22Rv1 (cell line): ENCODE measurements around the gene FAM180A.
"Not testable (repeated sequence)": the region's sequence is repeated elsewhere in the genome, so short reads cannot be mapped to it uniquely, and the experiment has no call there.

ENCODE experiments used
- H3K27ac ChIP-seq: fragments of 450-650 bp; 2 replicates; pipeline ENCODE4 v1.5.1; 2017
- ZFX ChIP-seq: fragments of 450-650 bp; IDR thresholded peaks from 2 replicates; pipeline ENCODE4 v1.6.1; 2017; ENCODE audit warnings: antibody characterized with exemption, borderline replicate concordance
- TF ChIP-seq, protein P1 (sequence below): fragments of 450-650 bp; IDR thresholded peaks from 2 replicates; pipeline ENCODE4 v1.5.1; 2017; ENCODE audit warnings: mild to moderate bottlenecking

FAM180A gene

DNA sequence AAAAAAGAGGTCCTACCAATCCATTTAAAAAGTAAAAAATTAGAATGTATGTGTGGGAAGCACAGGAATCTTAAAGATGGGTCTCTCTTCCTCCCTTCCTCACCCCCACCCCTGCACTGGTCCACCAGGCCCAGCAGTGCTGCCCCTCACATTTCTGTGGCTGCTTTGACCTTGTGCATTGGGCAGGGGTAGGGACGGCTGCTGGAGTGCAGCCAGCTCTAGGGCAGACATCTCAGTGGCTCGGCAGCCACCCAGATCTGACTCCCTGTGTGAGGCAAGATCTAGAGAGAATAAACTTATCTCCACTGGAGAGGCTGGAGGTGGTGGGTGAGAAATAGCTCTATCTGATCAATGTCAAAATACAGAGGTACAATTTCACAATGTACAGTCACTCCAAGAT lies 6.7 kb downstream of the FAM180A start:
- H3K27ac ChIP-seq = no peak overlapping the region
- TF ChIP-seq, protein P1, sequence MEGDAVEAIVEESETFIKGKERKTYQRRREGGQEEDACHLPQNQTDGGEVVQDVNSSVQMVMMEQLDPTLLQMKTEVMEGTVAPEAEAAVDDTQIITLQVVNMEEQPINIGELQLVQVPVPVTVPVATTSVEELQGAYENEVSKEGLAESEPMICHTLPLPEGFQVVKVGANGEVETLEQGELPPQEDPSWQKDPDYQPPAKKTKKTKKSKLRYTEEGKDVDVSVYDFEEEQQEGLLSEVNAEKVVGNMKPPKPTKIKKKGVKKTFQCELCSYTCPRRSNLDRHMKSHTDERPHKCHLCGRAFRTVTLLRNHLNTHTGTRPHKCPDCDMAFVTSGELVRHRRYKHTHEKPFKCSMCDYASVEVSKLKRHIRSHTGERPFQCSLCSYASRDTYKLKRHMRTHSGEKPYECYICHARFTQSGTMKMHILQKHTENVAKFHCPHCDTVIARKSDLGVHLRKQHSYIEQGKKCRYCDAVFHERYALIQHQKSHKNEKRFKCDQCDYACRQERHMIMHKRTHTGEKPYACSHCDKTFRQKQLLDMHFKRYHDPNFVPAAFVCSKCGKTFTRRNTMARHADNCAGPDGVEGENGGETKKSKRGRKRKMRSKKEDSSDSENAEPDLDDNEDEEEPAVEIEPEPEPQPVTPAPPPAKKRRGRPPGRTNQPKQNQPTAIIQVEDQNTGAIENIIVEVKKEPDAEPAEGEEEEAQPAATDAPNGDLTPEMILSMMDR = no peak
- no peak for TF ChIP-seq ZFX

DNA sequence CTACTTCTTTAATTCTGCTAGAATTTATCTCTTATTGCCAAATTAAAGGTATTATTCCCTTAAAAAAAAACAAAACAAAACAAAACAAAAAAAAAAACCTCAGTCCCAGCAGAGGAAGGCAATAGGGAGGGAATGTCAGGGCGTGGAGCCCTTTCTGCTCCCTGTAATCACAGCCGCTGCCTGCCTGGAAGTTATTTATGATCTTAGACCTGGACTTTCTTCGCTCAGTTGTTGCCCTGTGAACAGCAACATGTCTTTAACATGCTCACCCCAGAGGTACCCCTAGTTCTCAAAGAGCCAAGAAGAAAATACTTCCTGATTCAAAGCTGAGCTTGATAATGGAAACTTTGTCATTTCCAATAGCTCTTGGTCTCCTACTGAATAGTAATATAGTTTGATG lies 7.7 kb downstream of the FAM180A start:
- H3K27ac ChIP-seq = no peak overlapping the region
- no peak for TF ChIP-seq ZFX
- TF ChIP-seq, protein P1 = no peak

DNA sequence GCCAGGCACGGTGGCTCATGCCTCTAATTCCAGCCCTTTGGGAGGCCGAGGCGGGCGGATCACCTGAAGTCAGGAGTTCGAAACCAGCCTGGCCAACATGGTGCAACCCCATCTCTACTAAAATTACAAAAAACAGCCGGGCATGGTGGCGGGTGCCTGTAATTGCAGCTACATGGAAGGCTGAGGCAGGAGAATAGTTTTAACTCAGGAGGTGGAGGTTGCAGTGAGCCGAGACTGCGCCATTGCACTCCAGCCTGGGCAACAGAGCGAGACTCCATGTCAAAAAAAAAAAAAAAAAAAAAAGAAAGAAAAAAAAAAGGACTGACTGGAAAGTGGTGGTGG lies 11.3 kb downstream of the FAM180A start:
- not testable (repeated sequence) for H3K27ac ChIP-seq
- TF ChIP-seq, protein P1 = 0 out of 2 replicates have a peak, but pooled peaks have one; percentile 1

DNA sequence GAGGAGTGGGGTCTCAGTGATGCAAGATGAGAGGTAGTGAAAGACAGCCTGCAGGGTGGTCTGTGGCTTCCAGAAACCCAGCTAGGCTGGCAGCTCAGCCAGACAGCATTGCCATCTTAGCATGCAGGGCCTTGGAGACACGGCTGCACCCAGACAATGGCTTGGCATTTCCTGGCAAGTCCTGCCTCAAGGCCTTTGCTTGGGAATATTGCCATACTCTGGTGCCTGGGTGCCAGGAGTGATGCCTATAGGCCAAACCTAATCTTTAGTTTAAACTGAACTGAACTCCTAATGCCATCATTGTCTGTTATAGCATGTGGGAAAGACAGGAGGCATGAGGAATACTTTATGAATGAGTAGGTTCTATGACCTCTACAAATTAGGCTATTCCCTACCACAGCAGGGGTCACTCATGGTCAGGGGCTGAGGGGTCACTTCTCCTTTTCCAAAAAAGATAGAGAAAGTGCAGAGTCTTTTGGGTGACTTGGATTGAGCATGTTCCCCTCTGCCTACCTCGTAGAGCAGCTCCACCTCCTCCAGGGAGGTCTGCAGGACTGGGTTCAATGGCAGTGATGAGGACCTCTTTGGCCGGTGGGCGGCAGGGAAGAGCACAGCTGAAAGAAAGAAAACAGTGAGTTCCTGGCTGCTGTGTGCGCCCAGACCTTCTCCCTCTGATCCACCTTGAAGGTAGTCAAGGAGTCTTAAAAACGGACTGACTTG lies 11.9 kb downstream of the FAM180A start:
- no peak overlapping the region for H3K27ac ChIP-seq

DNA sequence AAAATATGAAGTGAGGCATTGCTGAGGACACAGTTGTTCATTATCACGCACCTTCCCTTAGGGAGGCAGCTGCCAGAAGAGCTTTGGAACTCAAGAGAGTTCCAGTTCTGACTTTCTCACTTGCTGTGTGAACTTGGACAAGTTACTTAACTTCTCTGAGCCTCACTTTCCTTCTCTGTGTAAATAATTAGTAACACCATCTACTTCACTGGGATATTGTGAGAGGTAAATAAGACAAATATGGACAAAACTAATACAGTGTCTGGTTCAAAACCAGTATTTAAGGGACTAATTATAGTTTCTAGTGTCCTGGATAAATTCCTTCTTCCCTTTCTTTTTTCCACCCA lies 14.3 kb downstream of the FAM180A start:
- TF ChIP-seq, protein P1 = no peak
- TF ChIP-seq ZFX = no peak
- no peak overlapping the region for H3K27ac ChIP-seq

More for the DNA sequence above, 11.9 kb downstream of the FAM180A start:
- no peak for TF ChIP-seq ZFX
- TF ChIP-seq, protein P1 = 0 out of 2 replicates have a peak, but pooled peaks have one; percentile 3

DNA sequence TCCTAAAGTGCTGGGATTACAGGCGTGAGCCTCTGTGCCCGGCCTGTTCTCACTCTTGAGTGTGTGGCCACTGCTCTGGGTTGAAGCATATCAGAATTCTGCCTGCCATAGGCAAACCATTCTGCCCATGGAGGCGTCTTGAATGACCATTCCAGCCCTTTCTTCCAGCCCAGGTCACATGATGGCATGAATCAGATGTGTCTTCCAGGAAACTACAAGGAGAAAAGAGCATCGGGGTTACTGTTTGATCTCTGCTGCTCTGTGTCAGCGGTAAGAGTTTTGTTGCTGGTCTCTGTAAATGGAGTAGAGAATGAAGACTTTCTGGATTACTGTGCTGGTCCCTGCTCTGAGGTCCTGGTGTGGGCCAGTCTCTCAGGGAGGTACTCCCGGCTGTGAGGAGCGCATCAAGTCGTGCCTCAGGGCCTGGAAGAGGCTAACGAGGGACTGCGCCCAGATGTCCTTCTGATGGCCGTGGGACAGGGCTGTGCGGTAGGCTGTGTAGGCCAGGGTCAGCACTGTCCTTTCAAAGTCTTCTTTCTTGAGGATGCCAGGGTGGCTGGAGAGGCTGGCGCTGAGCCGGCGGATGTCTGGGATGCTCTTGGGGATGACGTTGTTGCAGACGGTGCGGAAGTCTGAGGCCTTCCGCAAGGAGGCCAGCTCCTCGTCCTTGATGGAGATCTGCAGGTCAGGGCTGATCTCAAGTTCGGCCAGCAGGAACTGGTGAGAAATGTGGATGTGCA lies 14.8 kb downstream of the FAM180A start:
- TF ChIP-seq, protein P1 = no peak
- TF ChIP-seq ZFX = no peak
- H3K27ac ChIP-seq = no peak overlapping the region

DNA sequence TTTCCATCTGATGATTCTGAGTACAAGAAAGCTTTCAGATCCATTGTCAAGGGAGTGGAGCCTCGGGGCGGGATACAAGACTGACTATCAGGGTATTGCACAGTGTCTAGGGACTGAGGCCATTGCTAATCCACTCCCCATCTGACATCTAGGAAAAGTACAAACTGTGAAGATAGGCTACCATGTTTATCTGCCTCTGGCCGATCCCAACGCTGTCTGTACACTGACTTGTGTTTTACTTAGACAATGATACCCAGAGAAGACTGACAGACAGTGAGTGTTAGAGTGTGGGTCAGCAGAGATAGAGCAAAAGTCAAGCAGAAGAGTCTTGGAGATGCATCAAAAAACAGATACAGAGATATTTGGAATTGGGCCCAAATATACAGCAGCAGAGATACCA lies 17.5 kb downstream of the FAM180A start:
- no peak overlapping the region for H3K27ac ChIP-seq
- TF ChIP-seq ZFX = no peak
- TF ChIP-seq, protein P1 = no peak
